ENCODE data around the gene EXOSC1.

The EXOSC1 gene

GRCh38 chr10:97406064-97406463 lies 39.7 kb downstream of the EXOSC1 start:
- TF ChIP-seq CTCF (IDR thresholded peaks at IDR 0.05) = no peak
- no peaks in the 10 kb centered on the region for H3K79me2 ChIP-seq
- no peak overlapping the region for H3K27ac ChIP-seq

DNA sequence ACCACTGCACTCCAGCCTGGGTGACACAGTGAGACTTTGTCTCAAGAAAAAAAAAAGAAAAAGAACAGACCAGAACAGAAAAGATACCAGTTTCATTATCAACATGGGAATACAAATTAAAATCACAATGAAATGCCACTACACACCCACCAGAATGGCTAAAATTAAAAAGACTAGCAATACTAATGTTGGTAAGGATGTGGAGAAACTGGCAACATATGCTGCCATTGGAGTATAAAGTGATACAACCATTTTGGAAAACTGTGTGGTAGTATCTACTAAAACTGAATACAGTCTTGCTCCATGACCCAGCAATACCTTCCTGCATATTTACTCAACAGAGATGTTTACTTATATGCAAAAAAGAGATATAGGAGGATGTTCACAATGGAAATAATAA lies 41.8 kb downstream of the EXOSC1 start:
- Histone ChIP-seq H3K4me3 (ENCODE audit: low read depth, low read length) (no peak overlapping the region), H3K27me3 (ENCODE audit: control insufficient read depth, insufficient read depth, low read length) (no peaks in the 10 kb centered on the region)
- TF ChIP-seq CTCF (IDR thresholded peaks at IDR 0.05) = no peak

More at GRCh38 chr10:97406064-97406463, 39.7 kb downstream of the EXOSC1 start:
- Histone ChIP-seq H3K9me3 (ENCODE audit: control insufficient read depth, low read length) (no peaks in the 10 kb centered on the region), H3K36me3 (ENCODE audit: control insufficient read depth, insufficient read depth, low read length) (no peaks in the 10 kb centered on the region), H3K4me2 (ENCODE audit: low read length) (no peak overlapping the region), H2AFZ (no peak overlapping the region), H3K4me3 (ENCODE audit: low read depth, low read length) (no peak overlapping the region), H3K27me3 (ENCODE audit: control insufficient read depth, insufficient read depth, low read length) (no peaks in the 10 kb centered on the region), H3K9ac (no peak overlapping the region), H3K4me1 (peaks cover 5% of the 10 kb centered on the region)

GRCh38 chr10:97401455-97401919 lies 44.3 kb downstream of the EXOSC1 start:
- Histone ChIP-seq H3K4me2 (ENCODE audit: low read length) (peak overlapping the region; percentile 69), H3K27ac (peak overlapping the region; percentile 88), H2AFZ (peak overlapping the region; percentile 99), H3K79me2 (no peaks in the 10 kb centered on the region), H3K27me3 (ENCODE audit: control insufficient read depth, insufficient read depth, low read length) (no peaks in the 10 kb centered on the region), H3K9ac (no peak overlapping the region), H3K4me3 (ENCODE audit: low read depth, low read length) (peak overlapping the region; percentile 76), H3K4me1 (peaks cover 5% of the 10 kb centered on the region), H3K9me3 (ENCODE audit: control insufficient read depth, low read length) (no peaks in the 10 kb centered on the region), H3K36me3 (ENCODE audit: control insufficient read depth, insufficient read depth, low read length) (no peaks in the 10 kb centered on the region)
- no peak for TF ChIP-seq CTCF (IDR thresholded peaks at IDR 0.05)

More for the DNA sequence above, 41.8 kb downstream of the EXOSC1 start:
- no peak overlapping the region for H3K27ac ChIP-seq
- peaks cover 5% of the 10 kb centered on the region for H3K4me1 ChIP-seq
- no peak overlapping the region for H3K9ac ChIP-seq
- H3K9me3 ChIP-seq (ENCODE audit: control insufficient read depth, low read length) = no peaks in the 10 kb centered on the region
- no peak overlapping the region for H3K4me2 ChIP-seq (ENCODE audit: low read length)
- H3K36me3 ChIP-seq (ENCODE audit: control insufficient read depth, insufficient read depth, low read length) = no peaks in the 10 kb centered on the region
- H2AFZ ChIP-seq = no peak overlapping the region
- H3K79me2 ChIP-seq = no peaks in the 10 kb centered on the region

- Histone ChIP-seq H3K9me3 (ENCODE audit: control insufficient read depth, low read length) (no peaks in the 10 kb centered on the region), H2AFZ (peak within 1 kb of the TSS; percentile 99), H3K4me1 (peaks cover 5% of the 10 kb centered on the region), H3K27me3 (ENCODE audit: control insufficient read depth, insufficient read depth, low read length) (no peaks in the 10 kb centered on the region), H3K36me3 (ENCODE audit: control insufficient read depth, insufficient read depth, low read length) (no peaks in the 10 kb centered on the region), H3K79me2 (no peaks in the 10 kb centered on the region), H3K27ac (peak within 1 kb of the TSS; percentile 88), H3K4me3 (ENCODE audit: low read depth, low read length) (peak within 1 kb of the TSS; percentile 76), H3K9ac (no peak within 1 kb of the TSS), H3K4me2 (ENCODE audit: low read length) (peak within 1 kb of the TSS; percentile 69)
- TF ChIP-seq CTCF (IDR thresholded peaks at IDR 0.05) = no peak
Observed at GRCh38 chr10:97400665-97401454, 44.9 kb downstream of the EXOSC1 start, which contains the start of gene RRP12. Gene RRP12 (minus strand): TSS chr10:97401340. CDS start chr10:97401231, 109 bp downstream.

Data from parathyroid adenoma (tissue), 2 donors.